GM12874 (cell line): ENCODE data around the gene DDN.

Experiments used
- CTCF ChIP-seq: IDR thresholded peaks from 2 replicates; pipeline ENCODE4 v1.5.1; 2011; ENCODE audit warnings: low read depth, mild to moderate bottlenecking, control low read depth, low read length, moderate library complexity; ENCODE audit not compliant: insufficient read depth

The DDN gene

GRCh38 chr12:48965298-48965838 lies 33.8 kb downstream of the DDN start:
- TF ChIP-seq CTCF: no peak

GRCh38 chr12:48961801-48962200 lies 37.4 kb downstream of the DDN start:
- no peak for TF ChIP-seq CTCF

GRCh38 chr12:48961331-48961730 lies 37.8 kb downstream of the DDN start:
- TF ChIP-seq CTCF: no peak

GRCh38 chr12:48960834-48961233 lies 38.3 kb downstream of the DDN start:
- no peak for TF ChIP-seq CTCF

- no peak for TF ChIP-seq CTCF
These were observed 41.2 kb downstream of the DDN start for GRCh38 chr12:48958049-48958388.

GRCh38 chr12:48957141-48958048 lies 41.8 kb downstream of the DDN start, which contains the start of gene ARF3:
TSS of gene ARF3 (minus strand) at chr12:48957487. CDS start at chr12:48941095, 16,392 bp downstream.
- no peak for TF ChIP-seq CTCF

GRCh38 chr12:48956279-48957140 lies 42.7 kb downstream of the DDN start:
- no peak; the same call in 1 of the 2 replicates for TF ChIP-seq CTCF
